ELR (cell line): ENCODE data around the gene DAZL.

Experiments used
- DNase-seq: peaks from one replicate; pipeline ENCODE4 v3.0.0-alpha.2; 2015; ENCODE audit warnings: low read depth

Gene DAZL

GRCh38 chr3:16543242-16543864 is 61.9 kb downstream of the DAZL start:
- DNase-seq, result no peak

- DNase-seq, result no peak
These were observed 66.7 kb downstream of the DAZL start for GRCh38 chr3:16538507-16538906.

GRCh38 chr3:16536996-16537395 is 68.2 kb downstream of the DAZL start:
- DNase-seq, result no peak
